Endometrial microvascular endothelial cells (primary cell): Measurements from ENCODE around the gene SEC24C. TPM values are rescaled to one million over a fixed set of nuclear protein-coding genes. Genes with fewer than 3 reads are reported as not detected.
"Not testable (repeated sequence)": the region's sequence is repeated elsewhere in the genome, so short reads cannot be mapped to it uniquely, and the experiment has no call there.

Experiments used
- in situ Hi-C: cut with HindIII; loops from 2 replicates; pipeline ENCODE4 v1.10.0; 2017; ENCODE audit warnings: low sequenced_read_pairs, low pct_unique_long_range_greater_than_20kb; ENCODE audit errors: inconsistent ontology term
- total RNA-seq: library from RNA; depleted of rRNA; stranded (reverse); fragments of >200 nt; gene quantifications from one replicate; pipeline ENCODE4 v1.2.3, GENCODE V29; 2015; ENCODE audit errors: inconsistent ontology term

SEC24C gene, protein sequence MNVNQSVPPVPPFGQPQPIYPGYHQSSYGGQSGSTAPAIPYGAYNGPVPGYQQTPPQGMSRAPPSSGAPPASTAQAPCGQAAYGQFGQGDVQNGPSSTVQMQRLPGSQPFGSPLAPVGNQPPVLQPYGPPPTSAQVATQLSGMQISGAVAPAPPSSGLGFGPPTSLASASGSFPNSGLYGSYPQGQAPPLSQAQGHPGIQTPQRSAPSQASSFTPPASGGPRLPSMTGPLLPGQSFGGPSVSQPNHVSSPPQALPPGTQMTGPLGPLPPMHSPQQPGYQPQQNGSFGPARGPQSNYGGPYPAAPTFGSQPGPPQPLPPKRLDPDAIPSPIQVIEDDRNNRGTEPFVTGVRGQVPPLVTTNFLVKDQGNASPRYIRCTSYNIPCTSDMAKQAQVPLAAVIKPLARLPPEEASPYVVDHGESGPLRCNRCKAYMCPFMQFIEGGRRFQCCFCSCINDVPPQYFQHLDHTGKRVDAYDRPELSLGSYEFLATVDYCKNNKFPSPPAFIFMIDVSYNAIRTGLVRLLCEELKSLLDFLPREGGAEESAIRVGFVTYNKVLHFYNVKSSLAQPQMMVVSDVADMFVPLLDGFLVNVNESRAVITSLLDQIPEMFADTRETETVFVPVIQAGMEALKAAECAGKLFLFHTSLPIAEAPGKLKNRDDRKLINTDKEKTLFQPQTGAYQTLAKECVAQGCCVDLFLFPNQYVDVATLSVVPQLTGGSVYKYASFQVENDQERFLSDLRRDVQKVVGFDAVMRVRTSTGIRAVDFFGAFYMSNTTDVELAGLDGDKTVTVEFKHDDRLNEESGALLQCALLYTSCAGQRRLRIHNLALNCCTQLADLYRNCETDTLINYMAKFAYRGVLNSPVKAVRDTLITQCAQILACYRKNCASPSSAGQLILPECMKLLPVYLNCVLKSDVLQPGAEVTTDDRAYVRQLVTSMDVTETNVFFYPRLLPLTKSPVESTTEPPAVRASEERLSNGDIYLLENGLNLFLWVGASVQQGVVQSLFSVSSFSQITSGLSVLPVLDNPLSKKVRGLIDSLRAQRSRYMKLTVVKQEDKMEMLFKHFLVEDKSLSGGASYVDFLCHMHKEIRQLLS
- 81.4 TPM for total RNA-seq

DNA sequence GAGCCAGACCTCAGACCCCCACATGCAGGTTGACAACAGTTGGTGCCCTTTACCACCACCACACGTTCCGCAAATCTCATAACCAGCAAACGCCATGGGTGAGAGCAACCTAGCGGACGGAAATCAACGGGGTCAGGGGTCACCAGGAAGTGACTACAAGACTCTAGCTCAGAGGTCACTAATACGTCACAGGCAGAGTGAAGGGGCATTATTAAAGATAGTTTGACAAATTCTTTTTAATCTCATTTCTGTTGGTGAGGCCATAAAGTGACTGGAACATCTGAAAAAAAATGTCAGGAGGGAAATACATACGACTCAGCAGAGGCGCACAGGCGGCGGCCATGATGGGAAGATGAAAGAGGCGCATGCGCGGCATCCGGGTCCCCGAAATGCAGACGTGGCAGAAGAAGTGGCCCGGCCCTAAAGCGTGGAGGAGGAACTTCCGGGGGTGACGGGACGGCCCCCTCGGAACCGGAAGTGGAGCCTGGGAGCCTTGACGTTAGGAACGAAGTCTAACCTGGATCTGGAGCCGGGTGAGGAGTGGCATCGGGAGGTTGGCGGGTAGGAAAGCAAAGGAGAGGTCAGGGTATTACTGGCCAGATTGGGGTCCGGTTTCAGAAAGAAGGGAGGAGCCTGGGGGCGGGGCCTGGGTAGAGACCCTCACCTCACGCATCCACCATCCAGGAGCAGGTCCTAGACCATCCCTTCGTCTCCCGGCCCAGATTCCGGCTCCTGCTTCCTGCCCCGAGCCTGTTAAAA, at the start of gene SEC24C:
Gene SEC24C, plus strand, starts transcription at position 468 of the 759 bp plus-strand sequence. CDS start 2,461 bp downstream, outside the sequence.
- in situ Hi-C loops = no loop called here

- in situ Hi-C loops = not testable (repeated sequence)
Observed at GRCh38 chr10:73695302-73695701, 48.9 kb upstream of the SEC24C start.

- in situ Hi-C loops = not testable (repeated sequence)
Observed at GRCh38 chr10:73697675-73698159, 46.5 kb upstream of the SEC24C start, which contains the start of gene AGAP5. Gene AGAP5, minus strand, starts transcription at chr10:73698109. Its CDS starts 354 bp downstream, at chr10:73697755.

- in situ Hi-C loops = not testable (repeated sequence)
Observed at GRCh38 chr10:73698819-73699218, 45.4 kb upstream of the SEC24C start.

- in situ Hi-C loops = not testable (repeated sequence)
Observed at GRCh38 chr10:73703924-73704323, 40.2 kb upstream of the SEC24C start.

GRCh38 chr10:73705506-73706072, 38.6 kb upstream of the SEC24C start:
- in situ Hi-C loops = not testable (repeated sequence)

DNA sequence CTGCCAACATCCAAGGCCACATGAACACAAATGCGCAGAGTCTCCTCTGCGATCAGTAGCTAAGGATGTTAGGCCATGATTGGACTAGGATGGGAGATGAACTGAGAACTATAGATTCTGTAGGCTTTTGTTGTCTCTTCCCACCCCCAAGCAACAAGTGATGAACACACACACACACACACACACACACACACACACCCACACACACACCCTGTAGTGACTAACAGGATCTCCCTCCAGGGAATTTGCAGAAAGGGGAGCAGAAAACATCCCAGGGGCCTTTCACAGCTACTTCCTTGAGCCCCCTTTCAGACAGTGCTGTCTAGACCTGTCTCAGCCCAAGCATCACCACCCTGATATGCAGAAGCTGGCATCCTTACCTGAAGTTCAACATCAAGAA, 37.7 kb upstream of the SEC24C start:
- in situ Hi-C loops = not testable (repeated sequence)

GRCh38 chr10:73707628-73708027, 36.5 kb upstream of the SEC24C start:
- in situ Hi-C loops = not testable (repeated sequence)

DNA sequence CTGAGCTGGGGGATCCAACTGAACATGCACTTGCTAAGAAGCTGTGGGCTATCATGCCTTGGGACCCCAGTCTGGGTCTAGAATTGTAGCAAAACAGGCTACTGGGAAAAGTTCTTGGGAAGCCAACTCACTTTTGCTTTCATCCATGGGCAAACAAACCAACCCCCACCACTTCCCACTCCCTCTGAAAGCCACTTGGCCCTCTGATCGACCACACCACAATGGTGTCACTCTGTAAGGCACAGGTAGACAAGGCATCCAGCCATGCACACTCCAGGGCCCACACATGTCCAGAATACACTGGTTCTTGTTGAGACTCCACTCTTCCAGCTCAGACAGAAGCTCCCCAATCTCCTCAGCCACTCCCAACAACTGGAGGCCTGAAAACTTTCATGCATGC, 36.0 kb upstream of the SEC24C start:
- in situ Hi-C loops = not testable (repeated sequence)

GRCh38 chr10:73711683-73712082, 32.5 kb upstream of the SEC24C start:
- in situ Hi-C loops = not testable (repeated sequence)

GRCh38 chr10:73713912-73714311, 30.3 kb upstream of the SEC24C start:
- in situ Hi-C loops = not testable (repeated sequence)

DNA sequence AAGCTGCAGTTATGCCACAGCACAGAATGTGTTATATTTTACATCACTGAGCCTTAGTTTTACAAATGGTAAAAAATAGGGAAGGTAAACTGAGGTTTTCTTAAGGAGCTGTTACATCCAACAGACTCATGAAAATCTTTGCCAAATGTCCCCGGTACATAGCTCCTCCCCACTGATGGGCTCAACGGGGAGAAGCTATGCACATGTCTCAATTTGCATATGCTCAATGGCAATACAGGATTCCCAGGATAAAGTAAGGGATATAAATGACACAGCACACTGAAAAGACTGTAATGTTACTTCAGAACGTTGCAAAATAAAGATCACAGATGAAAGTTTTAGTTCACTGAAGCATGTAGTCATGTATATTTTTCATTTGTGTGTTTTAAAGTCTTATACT, 29.7 kb upstream of the SEC24C start:
- in situ Hi-C loops = not testable (repeated sequence)

DNA sequence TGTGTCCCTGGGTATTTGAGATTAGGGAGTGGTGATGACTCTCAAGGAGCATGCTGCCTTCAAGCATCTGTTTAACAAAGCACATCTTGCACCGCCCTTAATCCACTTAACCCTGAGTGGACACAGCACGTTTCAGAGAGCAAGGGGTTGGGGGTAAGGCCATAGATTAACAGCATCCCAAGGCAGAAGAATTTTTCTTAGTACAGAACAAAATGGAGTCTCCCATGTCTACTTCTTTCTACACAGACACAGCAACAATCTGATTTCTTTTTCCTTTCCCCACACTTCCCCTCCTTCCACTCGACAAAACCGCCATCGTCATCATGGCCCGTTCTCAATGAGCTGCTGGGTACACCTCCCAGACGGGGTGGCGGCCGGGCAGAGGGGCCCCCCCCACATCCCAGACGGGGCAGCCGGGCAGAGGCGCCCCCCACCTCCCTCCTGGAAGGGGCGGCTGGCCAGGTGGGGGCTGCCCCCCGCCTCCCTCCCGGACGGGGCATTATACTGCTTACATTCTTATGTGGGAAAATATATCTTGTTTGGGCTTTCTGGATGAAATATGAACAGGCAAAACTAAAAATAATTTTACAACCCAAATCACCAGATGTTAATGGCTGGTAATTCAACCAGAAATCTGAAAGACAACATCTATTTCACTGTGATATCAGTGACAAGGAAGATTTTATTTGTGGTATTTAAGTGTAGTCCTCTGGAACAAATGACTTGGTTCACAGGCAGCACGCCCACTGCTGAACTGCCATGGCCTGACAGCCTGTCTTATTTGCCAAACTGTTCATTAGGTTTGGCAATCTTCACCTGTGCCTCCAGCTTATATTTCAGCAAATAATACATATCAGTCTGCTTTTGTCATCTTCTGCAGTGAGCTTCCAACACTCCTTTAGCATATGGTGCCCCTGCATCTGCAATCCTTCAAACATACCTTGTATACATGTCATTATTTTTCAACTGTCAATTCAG, 28.7 kb upstream of the SEC24C start:
- in situ Hi-C loops = not testable (repeated sequence)

- in situ Hi-C loops = no loop called here
Observed at GRCh38 chr10:73716251-73716650, 27.9 kb upstream of the SEC24C start.

GRCh38 chr10:73717556-73717955, 26.6 kb upstream of the SEC24C start:
- in situ Hi-C loops = no loop called here

GRCh38 chr10:73720561-73720960, 23.6 kb upstream of the SEC24C start:
- in situ Hi-C loops = not testable (repeated sequence)

DNA sequence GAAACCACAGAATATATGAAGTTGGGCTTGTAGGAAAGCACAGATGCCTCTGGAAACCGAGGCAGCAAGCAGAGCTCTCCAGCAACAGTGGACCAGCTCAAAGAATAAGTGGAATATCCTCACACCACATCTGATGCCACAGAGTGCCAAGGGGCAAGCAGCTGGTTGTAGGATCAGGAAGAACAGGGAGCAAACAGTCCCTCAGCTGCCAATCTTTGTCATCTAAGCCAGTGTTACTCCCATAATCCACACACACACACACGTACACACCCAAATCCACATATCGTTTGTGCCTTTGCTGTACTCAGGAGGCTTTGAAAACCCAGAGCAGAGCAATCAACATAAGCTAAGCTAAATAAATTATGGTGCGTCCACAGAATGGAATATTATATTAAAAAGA, 20.7 kb upstream of the SEC24C start:
- in situ Hi-C loops = no loop called here
